NCI-H2107 treated with DMSO at 0.1 percent for 48 hours (cell line): ENCODE results near the gene CDIP1.

Experiments
- DNase-seq: peaks from one replicate; lab custom pipeline; 2025; ENCODE audit not compliant: unreplicated experiment; lab: John Stamatoyannopoulos, UW

The CDIP1 gene

DNA sequence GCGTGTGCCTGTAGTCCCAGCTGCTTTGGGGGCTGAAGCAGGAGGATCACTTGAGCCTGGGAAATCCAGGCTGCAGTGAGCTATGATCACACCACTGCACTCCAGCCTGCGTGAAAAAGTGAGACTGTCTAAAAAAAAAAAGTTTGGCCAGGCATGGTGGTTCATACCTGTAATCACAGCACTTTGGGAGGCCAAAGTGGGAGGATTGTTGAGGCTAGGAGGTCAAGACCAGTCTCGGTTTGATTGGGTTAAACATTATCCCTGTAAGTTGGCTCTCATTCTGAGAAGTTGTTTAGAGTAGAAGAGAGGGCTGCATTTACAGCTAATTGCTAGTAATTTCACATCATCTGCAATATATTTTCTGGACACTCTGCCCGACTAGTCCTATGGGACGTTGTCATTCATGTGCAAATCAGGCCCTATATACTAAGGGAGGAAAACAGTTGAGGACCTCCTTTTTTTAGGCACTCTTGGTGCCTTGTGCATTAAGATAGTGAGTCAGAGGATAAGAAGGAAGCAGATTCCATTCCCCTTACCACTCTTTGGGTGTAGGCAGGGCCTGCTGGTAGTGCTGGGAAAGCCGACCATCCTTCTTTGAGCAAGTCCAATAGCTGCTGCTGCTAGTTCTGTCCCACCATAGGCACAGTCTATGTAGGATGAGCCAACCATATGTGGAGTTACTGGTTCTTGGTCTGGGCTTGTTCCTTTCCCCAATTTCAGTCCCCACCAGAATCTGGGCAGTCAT is 43.7 kb downstream of the CDIP1 start:
- DNase-seq, result no peak

DNA sequence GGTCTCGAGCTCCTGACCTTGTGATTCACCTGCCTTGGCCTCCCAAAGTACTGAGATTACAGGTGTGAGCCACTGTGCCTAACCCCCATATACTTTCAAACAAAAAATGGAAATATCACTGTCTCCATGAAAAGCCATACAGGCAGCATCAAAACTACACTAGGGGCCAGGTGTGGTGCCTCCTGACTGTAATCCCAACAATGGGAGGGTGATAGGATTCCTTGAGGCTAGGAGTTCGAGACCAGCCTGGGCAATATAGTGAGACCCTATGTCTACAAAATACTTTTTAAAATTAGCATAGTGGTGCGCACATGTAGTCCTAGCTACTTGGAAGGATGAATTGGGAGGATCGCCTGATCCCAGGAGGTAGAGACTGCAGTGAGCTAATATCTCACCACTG is 46.7 kb downstream of the CDIP1 start:
- no peak for DNase-seq

DNA sequence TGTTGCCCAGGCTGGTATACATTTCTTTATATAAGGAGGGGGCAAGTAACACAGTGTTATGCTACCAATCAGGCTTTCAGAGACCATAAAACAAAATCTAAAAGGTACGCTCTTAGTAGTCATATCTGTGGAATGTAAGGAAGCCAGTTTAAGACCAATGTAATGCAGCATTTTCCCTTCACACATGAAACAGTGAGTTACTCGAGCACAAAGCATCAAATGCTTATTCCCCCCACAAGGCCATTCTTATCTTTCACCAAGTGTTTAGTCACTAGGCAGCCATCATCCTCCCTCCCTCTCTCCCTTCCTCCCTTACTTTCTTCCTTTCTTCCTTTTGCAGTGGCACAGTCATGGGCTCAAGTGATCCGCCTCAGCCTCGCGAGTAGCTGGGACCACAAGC is 49.5 kb downstream of the CDIP1 start:
- DNase-seq, result no peak

DNA sequence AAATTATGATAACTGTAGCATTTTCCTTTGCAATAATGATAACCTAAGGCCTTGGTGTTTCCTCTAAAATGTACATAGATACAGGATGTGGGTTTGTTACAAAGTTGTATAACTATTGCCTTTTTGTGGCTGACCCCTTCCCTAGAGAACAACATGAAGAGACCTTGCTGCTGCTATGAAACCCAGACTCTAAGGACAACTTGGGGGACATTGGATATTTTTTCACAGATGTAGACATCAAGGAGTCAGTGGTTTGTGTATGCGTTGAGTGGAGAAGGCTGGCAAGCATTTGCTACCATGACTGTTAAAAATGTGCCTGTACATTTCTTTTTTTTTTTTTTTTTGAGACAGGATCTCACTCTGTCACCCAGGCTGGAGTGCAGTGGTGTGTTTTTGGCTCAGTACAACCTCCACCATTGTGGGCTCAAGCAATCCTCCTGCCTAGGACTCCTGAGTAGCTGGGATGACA is 50.0 kb downstream of the CDIP1 start:
- DNase-seq, result no peak

DNA sequence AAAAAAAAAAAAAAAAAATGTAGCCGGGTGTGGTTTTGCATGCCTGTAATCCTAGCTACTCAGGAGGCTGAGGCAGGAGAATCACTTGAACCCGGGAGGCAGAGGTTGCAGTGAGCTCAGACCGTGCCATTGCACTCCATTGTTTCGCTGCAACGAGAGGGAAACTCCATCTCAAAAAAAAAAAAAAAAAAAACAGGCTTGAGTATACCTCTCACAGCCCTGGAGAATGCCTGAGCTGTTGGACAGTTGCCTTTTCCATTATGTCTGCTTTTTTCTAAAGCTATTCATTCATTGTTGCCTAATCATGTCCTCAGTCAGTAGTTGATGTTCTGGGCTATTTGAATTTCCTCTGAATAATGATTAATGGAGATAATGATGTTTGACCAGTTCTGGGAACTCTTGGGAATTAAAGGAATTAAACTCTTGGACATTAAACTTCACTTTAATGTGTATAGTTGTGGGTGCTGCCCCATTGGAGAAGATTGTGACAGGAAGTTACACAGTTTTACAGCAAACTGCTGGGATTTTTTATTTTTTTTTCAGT is 50.5 kb downstream of the CDIP1 start:
- DNase-seq, result no peak

DNA sequence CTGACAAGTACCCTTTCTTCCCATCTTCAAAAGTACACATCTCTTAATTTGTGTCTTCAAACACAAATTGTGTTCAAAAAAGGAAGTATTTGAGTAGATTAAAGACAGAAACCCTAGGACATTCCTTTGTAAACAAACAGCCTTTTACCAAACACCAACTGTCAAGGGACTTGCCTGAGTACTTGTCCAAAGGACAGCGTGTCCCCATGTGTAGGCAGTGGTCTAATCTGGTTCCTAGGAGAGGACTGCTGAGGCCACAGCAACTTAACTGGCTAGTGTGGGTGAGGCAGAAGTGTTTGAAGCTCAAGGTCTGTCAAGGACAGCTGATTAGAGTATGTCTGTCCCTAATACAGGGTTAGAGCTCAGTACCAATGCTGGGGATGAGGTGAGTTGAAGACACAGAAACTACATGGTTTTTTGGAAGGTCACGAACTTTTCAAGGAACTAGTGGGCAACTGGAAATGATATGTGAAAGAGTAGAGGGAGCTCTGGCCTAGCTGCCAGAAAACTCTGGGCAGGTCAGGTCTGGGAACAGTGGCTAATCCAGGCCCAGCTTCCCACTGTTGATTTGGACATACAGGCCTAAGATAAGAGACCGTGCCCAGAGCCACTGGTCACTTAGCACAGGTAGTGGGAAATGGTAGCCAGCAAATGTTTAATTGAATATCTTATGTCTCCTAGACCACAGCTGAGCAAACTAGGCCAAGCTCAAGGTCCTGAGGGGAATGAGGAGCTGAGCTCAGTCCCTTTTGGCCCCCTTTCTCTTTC is 52.3 kb downstream of the CDIP1 start:
- DNase-seq, result no peak

DNA sequence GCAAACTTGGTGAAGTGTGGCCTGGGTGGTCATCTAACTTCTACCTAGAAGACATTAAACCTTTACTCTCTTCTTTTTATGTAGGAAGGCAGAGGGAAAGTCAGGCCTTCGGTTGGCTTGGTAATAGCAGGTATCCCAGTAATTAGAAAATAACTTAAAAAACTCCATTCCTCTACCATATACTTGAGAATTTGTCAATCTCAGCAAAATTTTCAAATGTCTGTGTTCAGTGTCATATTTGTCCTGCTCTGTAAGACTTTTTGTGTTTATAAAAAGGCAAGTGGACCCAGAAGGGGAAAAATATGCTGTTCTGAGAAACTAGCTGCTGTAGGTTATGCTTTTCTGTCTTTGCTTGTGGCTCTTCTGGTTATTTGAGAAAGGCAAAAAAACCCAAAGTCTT is 56.6 kb downstream of the CDIP1 start:
- DNase-seq, result no peak

DNA sequence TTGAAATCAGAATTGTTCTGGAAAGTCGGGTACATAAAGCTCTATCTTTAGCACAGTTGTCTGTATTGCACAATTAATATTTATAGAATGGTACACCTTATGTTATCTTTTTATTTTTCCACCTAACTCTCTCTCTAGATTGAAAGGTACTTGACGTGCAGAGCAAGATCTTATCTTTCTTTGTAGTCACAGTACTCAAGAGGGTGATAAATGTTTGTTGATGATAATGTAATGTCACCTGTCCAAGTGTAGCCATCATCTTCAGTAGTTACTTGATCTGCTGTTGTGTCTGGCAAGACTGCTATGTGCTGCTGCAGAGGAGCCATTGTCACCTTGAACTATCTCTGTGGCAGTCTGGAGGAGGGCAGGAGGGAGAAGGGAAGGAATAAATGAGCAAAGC is 57.0 kb downstream of the CDIP1 start:
- DNase-seq, result no peak

DNA sequence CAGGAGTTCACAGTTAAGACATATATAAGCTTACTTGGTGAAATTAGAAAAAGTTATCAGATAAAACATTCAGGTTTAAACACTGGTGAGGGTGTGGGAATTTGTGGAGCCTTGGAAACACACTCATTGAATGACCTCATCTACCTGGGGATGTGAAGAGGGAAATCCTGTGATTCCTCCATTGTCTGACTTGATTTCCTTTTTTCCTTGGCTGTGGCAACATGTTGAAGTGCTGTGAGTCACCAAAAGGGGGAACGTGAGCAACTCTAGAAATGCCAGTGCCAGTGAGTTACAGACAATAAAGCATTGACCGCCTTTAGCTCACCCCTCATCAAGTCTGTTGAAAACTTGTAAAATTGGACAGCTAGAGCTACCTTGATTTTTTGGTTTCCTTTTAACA is 60.6 kb downstream of the CDIP1 start:
- DNase-seq, result no peak

DNA sequence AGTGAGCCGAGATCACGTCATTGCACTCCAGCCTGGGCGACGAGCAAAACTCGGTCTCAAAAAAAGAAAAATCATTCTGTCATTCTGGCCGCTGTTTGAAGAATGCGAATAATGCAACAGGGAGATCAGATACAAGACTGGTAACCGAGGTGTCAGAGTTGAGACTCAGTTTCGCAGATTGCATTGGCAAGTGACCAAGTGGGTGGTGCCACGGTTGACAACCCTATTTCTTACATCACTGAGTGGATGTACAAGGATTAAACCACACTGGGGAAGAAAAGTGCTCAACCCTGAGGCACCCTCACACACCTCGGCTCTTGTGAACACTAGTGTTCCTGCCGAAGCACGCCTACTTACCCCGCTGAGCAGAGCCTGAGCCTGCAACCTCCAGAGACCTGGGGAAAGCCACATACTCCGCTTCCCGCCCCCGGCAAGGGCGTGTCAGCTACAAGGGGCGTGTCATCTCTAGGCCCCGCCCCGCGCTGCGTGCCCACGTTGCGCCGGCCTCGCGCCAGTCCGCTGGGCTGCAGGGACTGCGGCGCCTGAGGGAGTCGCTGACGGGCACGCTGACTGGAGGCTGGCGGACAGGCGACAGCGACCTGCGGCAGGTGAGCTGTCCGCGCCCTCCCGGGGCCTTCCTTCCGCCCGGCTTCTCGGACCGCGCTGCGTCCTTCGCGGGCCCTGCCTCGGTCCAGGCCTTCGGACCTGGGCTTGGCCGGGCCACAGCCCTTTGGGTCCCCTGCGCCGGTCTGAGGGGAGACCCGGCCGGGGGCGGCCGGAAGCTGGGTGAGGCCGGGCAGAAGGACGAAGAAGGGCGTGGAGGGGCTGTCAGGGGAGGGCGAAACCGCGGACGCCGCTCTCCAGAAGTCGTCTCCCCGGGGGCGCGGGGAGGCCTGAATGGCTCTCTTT is 62.4 kb downstream of the CDIP1 start, which contains the start of gene HMOX2:
Gene HMOX2, plus strand, starts transcription at position 519 of the 909 bp plus-strand sequence. CDS start 29,127 bp downstream, outside the sequence.
- peak; percentile 76 for DNase-seq

DNA sequence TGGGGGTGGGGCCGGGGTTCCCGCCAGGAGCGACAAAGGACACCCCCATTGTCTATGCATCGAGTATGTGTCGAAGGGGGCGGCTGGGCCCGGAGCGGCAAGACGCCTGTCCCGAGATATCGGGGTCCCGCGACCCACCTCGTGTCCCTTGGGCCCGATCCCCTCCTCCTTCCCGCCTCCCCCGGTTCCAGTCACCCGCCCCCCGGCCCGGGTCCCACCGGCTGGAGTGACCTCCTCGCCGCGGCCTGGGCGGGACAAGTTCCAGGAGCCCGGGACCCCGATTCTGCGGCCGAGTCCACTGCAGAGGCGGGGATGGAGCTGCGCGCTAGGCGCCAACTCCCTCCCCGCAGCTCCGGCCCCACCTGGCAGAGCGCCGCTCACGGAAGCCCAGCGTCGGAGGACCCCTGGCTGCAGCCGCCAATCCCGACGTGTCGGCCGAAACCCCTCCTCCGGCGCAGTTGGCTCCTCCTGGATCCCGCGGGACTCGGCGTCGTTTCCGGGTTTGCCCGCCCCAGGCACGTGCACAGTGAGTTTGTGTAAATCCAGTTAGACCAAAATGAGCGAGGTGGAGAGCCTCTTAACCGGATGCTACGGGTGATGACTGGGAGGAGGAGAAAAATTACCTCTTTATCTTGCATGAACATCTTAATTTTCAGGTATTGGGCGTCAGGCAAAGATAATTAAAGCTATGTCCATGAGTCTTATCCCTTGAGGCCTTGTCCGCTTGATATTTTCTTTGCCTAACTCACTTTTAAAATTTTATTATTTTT is 64.2 kb downstream of the CDIP1 start, which contains the start of gene NMRAL1:
Gene NMRAL1, minus strand, starts transcription at position 434 of the 770 bp plus-strand sequence. CDS start 493 bp downstream, outside the sequence.
- DNase-seq, result no peak

DNA sequence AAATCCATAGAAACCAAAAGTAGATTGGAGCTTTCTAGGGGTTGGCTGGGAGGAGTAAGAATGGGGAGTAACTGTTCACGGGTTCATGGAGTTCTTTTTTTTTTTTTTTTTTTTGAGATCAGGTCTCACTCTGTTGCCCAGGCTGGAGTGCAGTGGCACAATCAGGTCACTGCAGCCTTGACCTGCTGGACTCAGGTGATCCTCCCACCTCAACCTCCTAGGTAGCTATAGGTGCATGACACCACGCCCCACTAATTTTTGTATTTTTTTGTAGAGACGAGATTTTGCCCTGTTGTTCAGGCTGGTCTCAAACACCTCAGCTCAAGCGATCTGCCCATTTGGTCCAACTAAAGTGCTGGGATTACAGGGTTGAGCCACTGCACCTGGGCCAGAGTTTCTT is 65.7 kb downstream of the CDIP1 start:
- DNase-seq, result no peak

DNA sequence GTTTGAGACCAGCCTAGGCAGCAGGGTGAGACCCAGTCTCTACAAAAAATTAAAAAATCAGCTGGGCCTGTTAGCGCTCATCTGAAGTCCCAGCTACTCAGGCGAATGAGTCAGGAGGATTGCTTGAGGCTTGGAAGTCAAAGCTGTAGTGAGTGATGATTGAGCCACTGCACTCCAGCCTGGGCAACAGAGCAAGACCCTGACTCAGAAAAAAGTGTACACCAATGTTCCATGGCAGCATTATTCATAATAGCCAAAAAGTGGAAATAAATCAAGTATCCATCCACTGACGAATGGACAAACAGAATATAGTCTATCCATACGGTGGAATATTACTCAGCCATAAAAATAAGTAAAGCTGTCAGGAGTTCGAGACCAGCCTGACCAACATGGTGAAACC is 66.7 kb downstream of the CDIP1 start:
- no peak for DNase-seq

DNA sequence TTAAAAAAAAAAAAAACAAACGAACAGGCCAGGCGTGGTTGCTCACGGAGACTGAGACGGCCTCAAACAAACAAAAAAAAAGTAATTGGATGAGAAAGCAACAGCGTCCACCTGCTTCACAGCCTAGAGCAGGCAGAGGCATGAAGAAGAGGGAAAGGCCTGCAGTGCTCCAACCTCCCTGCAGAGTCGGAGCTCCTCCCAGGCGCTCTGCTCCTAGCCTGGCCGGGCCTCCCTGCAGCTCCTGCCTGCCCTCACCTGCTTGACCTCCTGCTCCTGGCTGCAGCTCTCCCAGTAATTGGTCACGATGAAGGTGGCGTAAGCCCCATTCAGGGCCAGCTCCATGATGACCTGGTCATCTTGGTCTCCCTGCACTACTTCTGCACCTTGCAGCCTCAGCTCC is 69.6 kb downstream of the CDIP1 start:
- DNase-seq, result no peak

DNA sequence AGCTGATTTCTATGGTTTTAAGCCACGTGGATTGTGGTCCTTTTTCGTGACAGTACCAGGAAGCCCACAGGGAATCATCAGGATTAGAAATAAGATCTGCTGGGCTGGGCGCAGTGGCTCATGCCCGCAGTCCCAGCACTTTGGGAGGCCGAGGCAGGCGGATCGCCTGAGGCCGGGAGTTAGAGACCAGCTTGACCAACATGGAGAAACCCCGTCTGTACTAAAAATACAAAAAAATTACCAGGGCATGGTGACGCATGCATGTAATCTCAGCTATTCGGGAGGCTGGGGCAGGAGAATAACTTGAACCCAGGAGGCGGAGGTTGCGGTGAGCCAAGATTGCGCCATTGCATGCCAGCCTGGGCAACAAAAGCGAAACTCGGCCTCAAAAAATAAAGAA is 70.7 kb downstream of the CDIP1 start:
- DNase-seq, result no peak

DNA sequence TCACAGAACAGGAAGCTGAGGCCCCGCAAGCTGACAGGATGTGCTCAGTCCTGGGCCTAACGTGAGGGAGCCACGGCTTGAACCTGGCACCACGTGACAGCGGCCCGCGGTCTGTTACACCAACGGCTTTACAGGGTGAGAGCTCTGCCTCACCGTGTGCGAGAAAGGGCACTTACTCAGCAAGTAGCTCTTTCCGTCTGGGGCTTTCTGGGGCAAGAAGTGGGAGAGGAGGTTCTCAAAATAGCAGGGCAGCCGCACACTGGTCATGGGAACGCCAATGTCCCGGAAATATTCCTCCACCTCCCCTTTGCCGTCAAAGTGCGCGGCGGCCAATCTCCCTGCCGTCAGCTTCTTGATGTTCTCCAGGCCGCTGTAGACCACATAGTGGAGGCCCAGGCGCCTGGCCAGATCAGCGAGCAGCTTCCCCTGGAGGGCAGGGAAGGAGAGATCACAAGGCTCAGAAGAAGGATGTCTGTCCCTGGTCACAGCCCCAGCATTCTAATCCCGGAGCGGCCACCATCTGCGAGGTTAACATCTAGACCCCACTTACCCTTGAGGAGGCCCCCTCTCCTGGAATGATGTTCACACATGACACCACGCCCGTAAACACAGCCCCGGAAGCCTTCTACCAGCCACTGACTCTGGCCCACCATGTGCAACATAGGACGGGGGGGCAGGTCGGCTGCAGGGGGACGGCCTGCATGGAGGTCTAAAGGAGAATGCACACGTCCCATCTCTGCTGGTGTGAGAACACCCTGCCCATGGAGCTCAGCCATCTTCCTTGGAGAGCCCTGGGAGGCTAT is 72.4 kb downstream of the CDIP1 start:
- no peak for DNase-seq

DNA sequence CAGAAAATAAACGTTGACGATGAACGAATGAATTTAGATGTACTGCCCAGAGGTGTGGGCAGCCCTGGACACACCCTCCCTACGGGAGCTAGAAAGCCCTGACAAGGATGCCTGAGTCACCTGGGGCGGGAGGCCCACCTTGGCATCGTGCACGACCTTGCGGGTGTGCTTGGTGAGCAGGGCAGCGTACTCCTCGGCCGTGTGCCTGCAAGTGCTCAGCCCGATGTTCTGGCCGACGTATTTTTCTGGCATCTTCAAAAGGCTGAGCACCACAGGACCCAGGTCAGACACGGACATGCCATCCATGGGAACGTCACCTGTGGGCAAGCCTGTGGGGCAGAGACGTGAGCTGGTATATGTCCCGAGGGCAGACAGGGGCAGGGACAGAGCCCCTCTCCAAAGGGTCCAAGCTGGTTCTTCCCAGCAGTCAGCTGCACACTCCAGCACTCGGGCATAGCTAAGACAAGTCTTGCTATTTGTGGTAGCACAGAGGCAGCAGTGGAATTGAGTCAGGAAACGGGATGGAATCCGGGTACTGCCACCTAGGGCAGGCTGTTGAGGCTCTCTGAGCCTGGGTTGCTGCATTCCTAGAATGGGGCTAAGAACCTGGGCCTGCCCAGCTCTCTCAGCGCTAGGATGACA is 74.9 kb downstream of the CDIP1 start:
- no peak for DNase-seq

DNA sequence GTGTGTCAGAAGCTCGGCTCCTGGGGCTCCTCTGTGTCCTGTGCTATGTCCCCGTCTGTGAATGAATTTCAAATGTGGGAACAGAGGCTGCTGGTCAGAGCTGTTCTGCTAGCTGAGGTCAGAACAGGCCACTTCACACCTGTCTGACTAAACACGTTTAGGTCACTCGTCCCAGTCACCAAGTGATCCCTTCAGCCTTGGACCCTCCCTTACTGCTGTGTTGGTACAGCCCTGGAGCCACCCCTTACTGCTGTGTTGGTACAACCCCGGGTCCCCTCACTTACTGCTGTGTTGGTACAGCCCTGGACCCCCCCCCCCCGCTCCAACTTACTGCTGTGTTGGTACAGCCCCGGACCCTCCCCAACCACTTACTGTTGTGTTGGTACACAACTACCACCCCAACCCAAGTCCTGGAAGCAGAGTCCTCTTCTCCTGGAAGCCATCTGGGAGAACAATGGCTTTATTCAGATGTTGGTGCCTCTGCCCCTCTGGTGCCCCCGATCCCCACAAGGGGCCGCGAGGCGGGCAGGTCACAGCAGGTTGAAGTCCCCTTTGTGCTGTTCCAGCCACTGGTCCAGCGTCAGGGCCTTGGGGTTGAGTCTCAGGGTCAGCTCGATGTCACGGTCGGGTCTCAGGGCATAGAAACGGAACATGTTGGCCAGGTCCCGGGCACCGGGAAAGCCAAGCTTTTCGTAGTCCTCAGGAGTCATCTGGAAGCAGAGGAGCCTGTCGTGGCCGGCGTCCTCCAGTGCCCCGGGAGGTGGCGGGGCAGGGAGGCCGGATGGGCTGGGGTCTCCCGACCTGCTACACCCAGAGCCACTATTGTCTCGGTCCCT is 77.1 kb downstream of the CDIP1 start:
- no peak for DNase-seq
